Measurements from ENCODE around the gene TOR1A. TPM values are rescaled to one million over a fixed set of nuclear protein-coding genes. Genes with fewer than 3 reads are reported as not detected.

TOR1A gene
- polyA plus RNA-seq, 1 donor = 32.4 TPM

DNA sequence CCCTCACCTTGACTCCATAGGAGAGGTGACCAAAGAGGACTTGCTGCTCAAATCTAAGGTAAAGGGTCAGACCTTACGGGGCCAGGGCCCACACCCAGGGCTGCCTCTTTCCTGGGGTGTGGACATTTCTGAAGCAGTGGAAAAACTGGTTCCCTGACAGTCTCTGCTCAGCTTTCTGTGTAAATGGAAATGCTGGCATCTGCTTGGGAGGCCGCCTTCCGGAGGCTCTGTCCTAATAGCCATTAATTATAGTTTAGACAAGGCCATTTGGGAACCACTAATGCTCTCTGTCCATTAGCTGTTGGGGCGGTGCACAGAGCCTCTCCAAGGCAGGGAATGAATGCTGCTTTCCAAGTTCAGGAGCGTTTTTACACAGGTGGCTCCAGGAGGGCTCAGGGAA is 28.6 kb upstream of the TOR1A start:
- WGBS (ENCODE audit: insufficient coverage, low lambda C conversion rate) = no CpG with 5 or more reads among the region's 5 CpGs

GRCh38 chr9:129851821-129852220 is 27.9 kb upstream of the TOR1A start:
- H3K27me3 ChIP-seq (ENCODE audit: control insufficient read depth, insufficient read depth, low read length) = no peaks in the 10 kb centered on the region
- peaks cover 42% of the 10 kb centered on the region for H3K36me3 ChIP-seq (ENCODE audit: control insufficient read depth, insufficient read depth, low read length)
- DNase-seq = no peak
- WGBS (ENCODE audit: insufficient coverage, low lambda C conversion rate) = no CpG with 5 or more reads among the region's 5 CpGs
- no peak overlapping the region for H3K4me3 ChIP-seq (ENCODE audit: low read length)
- H3K9me3 ChIP-seq (ENCODE audit: control insufficient read depth, low read depth, low read length) = no peaks in the 10 kb centered on the region
- H3K4me1 ChIP-seq (ENCODE audit: control insufficient read depth, insufficient read depth, low read length) = no peaks in the 10 kb centered on the region
- H3K27ac ChIP-seq (ENCODE audit: low read length) = no peak overlapping the region

More for the DNA sequence above, 28.6 kb upstream of the TOR1A start:
- Histone ChIP-seq H3K4me1 (ENCODE audit: control insufficient read depth, insufficient read depth, low read length) (no peaks in the 10 kb centered on the region), H3K9me3 (ENCODE audit: control insufficient read depth, low read depth, low read length) (no peaks in the 10 kb centered on the region), H3K27me3 (ENCODE audit: control insufficient read depth, insufficient read depth, low read length) (no peaks in the 10 kb centered on the region), H3K4me3 (ENCODE audit: low read length) (no peak overlapping the region), H3K27ac (ENCODE audit: low read length) (no peak overlapping the region), H3K36me3 (ENCODE audit: control insufficient read depth, insufficient read depth, low read length) (peaks cover 48% of the 10 kb centered on the region)
- DNase-seq = no peak

GRCh38 chr9:129850821-129851550 is 27.1 kb upstream of the TOR1A start:
- Histone ChIP-seq H3K9me3 (ENCODE audit: control insufficient read depth, low read depth, low read length) (no peaks in the 10 kb centered on the region), H3K4me3 (ENCODE audit: low read length) (no peak overlapping the region), H3K4me1 (ENCODE audit: control insufficient read depth, insufficient read depth, low read length) (no peaks in the 10 kb centered on the region), H3K36me3 (ENCODE audit: control insufficient read depth, insufficient read depth, low read length) (peaks cover 35% of the 10 kb centered on the region), H3K27me3 (ENCODE audit: control insufficient read depth, insufficient read depth, low read length) (no peaks in the 10 kb centered on the region), H3K27ac (ENCODE audit: low read length) (no peak overlapping the region)
- 88% methylated on average over 1 of the region's 6 CpGs for WGBS (ENCODE audit: insufficient coverage, low lambda C conversion rate)
- DNase-seq = no peak

GRCh38 chr9:129849901-129850300 is 26.0 kb upstream of the TOR1A start:
- 100% methylated on average over 1 of the region's 6 CpGs for WGBS (ENCODE audit: insufficient coverage, low lambda C conversion rate)
- no peaks in the 10 kb centered on the region for H3K27me3 ChIP-seq (ENCODE audit: control insufficient read depth, insufficient read depth, low read length)
- no peak overlapping the region for H3K4me3 ChIP-seq (ENCODE audit: low read length)
- H3K27ac ChIP-seq (ENCODE audit: low read length) = no peak overlapping the region
- H3K9me3 ChIP-seq (ENCODE audit: control insufficient read depth, low read depth, low read length) = no peaks in the 10 kb centered on the region
- no peaks in the 10 kb centered on the region for H3K4me1 ChIP-seq (ENCODE audit: control insufficient read depth, insufficient read depth, low read length)
- no peak for DNase-seq
- H3K36me3 ChIP-seq (ENCODE audit: control insufficient read depth, insufficient read depth, low read length) = peaks cover 30% of the 10 kb centered on the region

- WGBS (ENCODE audit: insufficient coverage, low lambda C conversion rate) = 80% methylated on average over 1 of the region's 4 CpGs
- DNase-seq = no peak
Observed at GRCh38 chr9:129848712-129849441, 24.9 kb upstream of the TOR1A start.

GRCh38 chr9:129845373-129845772 is 21.4 kb upstream of the TOR1A start:
- no peaks in the 10 kb centered on the region for H3K4me1 ChIP-seq (ENCODE audit: control insufficient read depth, insufficient read depth, low read length)
- no peaks in the 10 kb centered on the region for H3K9me3 ChIP-seq (ENCODE audit: control insufficient read depth, low read depth, low read length)
- peaks cover 2% of the 10 kb centered on the region for H3K36me3 ChIP-seq (ENCODE audit: control insufficient read depth, insufficient read depth, low read length)
- H3K27ac ChIP-seq (ENCODE audit: low read length) = no peak overlapping the region
- no peaks in the 10 kb centered on the region for H3K27me3 ChIP-seq (ENCODE audit: control insufficient read depth, insufficient read depth, low read length)
- DNase-seq = no peak
- H3K4me3 ChIP-seq (ENCODE audit: low read length) = no peak overlapping the region
- WGBS (ENCODE audit: insufficient coverage, low lambda C conversion rate) = 14% methylated on average over 1 of the region's 2 CpGs

More at GRCh38 chr9:129848712-129849441, 24.9 kb upstream of the TOR1A start:
- no peak overlapping the region for H3K27ac ChIP-seq (ENCODE audit: low read length)
- no peaks in the 10 kb centered on the region for H3K4me1 ChIP-seq (ENCODE audit: control insufficient read depth, insufficient read depth, low read length)
- H3K36me3 ChIP-seq (ENCODE audit: control insufficient read depth, insufficient read depth, low read length) = peaks cover 27% of the 10 kb centered on the region
- H3K27me3 ChIP-seq (ENCODE audit: control insufficient read depth, insufficient read depth, low read length) = no peaks in the 10 kb centered on the region
- no peaks in the 10 kb centered on the region for H3K9me3 ChIP-seq (ENCODE audit: control insufficient read depth, low read depth, low read length)
- no peak overlapping the region for H3K4me3 ChIP-seq (ENCODE audit: low read length)

- Histone ChIP-seq H3K27me3 (ENCODE audit: control insufficient read depth, insufficient read depth, low read length) (no peaks in the 10 kb centered on the region), H3K4me3 (ENCODE audit: low read length) (no peak overlapping the region), H3K27ac (ENCODE audit: low read length) (no peak overlapping the region), H3K36me3 (ENCODE audit: control insufficient read depth, insufficient read depth, low read length) (no peaks in the 10 kb centered on the region), H3K9me3 (ENCODE audit: control insufficient read depth, low read depth, low read length) (no peaks in the 10 kb centered on the region), H3K4me1 (ENCODE audit: control insufficient read depth, insufficient read depth, low read length) (peaks cover 4% of the 10 kb centered on the region)
- no CpG with 5 or more reads among the region's 4 CpGs for WGBS (ENCODE audit: insufficient coverage, low lambda C conversion rate)
- no peak for DNase-seq
Observed at GRCh38 chr9:129841071-129841470, 17.1 kb upstream of the TOR1A start.

DNA sequence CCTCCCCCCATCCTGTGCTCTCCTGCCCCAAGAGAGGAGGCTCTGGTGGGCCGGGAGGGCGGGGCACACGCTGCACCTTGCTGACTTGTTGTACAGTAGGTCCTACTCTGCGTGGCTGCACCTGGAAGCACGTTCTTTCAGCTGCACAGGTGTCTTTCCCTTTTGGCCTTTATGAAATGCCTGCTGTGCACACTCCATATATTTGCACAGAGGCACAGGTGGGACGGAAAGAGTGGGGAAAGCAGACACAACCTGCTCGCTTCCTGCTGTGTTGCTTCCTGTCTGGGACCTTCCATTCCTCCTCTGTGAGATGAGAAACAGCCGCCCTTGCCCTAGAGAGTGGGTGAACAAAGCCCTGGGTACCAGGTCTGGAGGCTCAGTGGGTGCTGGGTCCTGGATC is 16.1 kb upstream of the TOR1A start:
- Histone ChIP-seq H3K4me3 (ENCODE audit: low read length) (no peak overlapping the region), H3K27ac (ENCODE audit: low read length) (no peak overlapping the region), H3K4me1 (ENCODE audit: control insufficient read depth, insufficient read depth, low read length) (peaks cover 4% of the 10 kb centered on the region), H3K9me3 (ENCODE audit: control insufficient read depth, low read depth, low read length) (no peaks in the 10 kb centered on the region), H3K27me3 (ENCODE audit: control insufficient read depth, insufficient read depth, low read length) (no peaks in the 10 kb centered on the region), H3K36me3 (ENCODE audit: control insufficient read depth, insufficient read depth, low read length) (no peaks in the 10 kb centered on the region)
- no peak for DNase-seq
- no CpG with 5 or more reads among the region's 8 CpGs for WGBS (ENCODE audit: insufficient coverage, low lambda C conversion rate)

GRCh38 chr9:129839324-129840023 is 15.5 kb upstream of the TOR1A start:
- peaks cover 4% of the 10 kb centered on the region for H3K4me1 ChIP-seq (ENCODE audit: control insufficient read depth, insufficient read depth, low read length)
- no peak overlapping the region for H3K4me3 ChIP-seq (ENCODE audit: low read length)
- no peaks in the 10 kb centered on the region for H3K36me3 ChIP-seq (ENCODE audit: control insufficient read depth, insufficient read depth, low read length)
- no CpG with 5 or more reads among the region's 10 CpGs for WGBS (ENCODE audit: insufficient coverage, low lambda C conversion rate)
- H3K9me3 ChIP-seq (ENCODE audit: control insufficient read depth, low read depth, low read length) = no peaks in the 10 kb centered on the region
- no peaks in the 10 kb centered on the region for H3K27me3 ChIP-seq (ENCODE audit: control insufficient read depth, insufficient read depth, low read length)
- DNase-seq = no peak
- H3K27ac ChIP-seq (ENCODE audit: low read length) = no peak overlapping the region

- no peak overlapping the region for H3K4me3 ChIP-seq (ENCODE audit: low read length)
- H3K4me1 ChIP-seq (ENCODE audit: control insufficient read depth, insufficient read depth, low read length) = peaks cover 4% of the 10 kb centered on the region
- H3K27me3 ChIP-seq (ENCODE audit: control insufficient read depth, insufficient read depth, low read length) = no peaks in the 10 kb centered on the region
- H3K27ac ChIP-seq (ENCODE audit: low read length) = no peak overlapping the region
- no peaks in the 10 kb centered on the region for H3K9me3 ChIP-seq (ENCODE audit: control insufficient read depth, low read depth, low read length)
- no CpG with 5 or more reads among the region's 12 CpGs for WGBS (ENCODE audit: insufficient coverage, low lambda C conversion rate)
- DNase-seq = no peak
- no peaks in the 10 kb centered on the region for H3K36me3 ChIP-seq (ENCODE audit: control insufficient read depth, insufficient read depth, low read length)
Observed at GRCh38 chr9:129838707-129839259, 14.8 kb upstream of the TOR1A start.
